GM13976 (cell line): Measurements from ENCODE around the gene GARRE1.
A peak's percentile ranks its signal among the peaks of the same experiment; 100 is the strongest.

Experiments used
- DNase-seq: peaks from one replicate; pipeline ENCODE4 v3.0.0; 2012; ENCODE audit warnings: low spot score
- CTCF ChIP-seq: IDR thresholded peaks from 2 replicates; pipeline ENCODE4 v1.5.1; 2012; ENCODE audit warnings: borderline replicate concordance, mild to moderate bottlenecking; ENCODE audit not compliant: insufficient read depth; ENCODE audit errors: extremely low read depth, missing control alignments, control extremely low read depth
- in situ Hi-C: fragments of 300-500 bp; cut with MboI; formaldehyde crosslinking; loops from one replicate; pipeline ENCODE4 v1.12.0; 2022; ENCODE audit warnings: low sequenced_read_pairs, mixed read lengths, inconsistent platforms; ENCODE audit not compliant: unreplicated experiment

Gene GARRE1

GRCh38 chr19:34254698-34255432 lies 511 bp downstream of the GARRE1 start:
- peak; percentile 79 for DNase-seq
- in situ Hi-C loops, result no loop called here
- no peak for TF ChIP-seq CTCF

- TF ChIP-seq CTCF, result no peak
- no peak for DNase-seq
- in situ Hi-C loops, result no loop called here
Observed at GRCh38 chr19:34255546-34255945, 1.2 kb downstream of the GARRE1 start.

GRCh38 chr19:34256835-34257558 lies 2.6 kb downstream of the GARRE1 start:
- no peak for TF ChIP-seq CTCF
- in situ Hi-C loops, result no loop called here
- DNase-seq, result no peak

GRCh38 chr19:34257559-34257924 lies 3.2 kb downstream of the GARRE1 start:
- in situ Hi-C loops, result no loop called here
- DNase-seq, result no peak
- TF ChIP-seq CTCF, result no peak

GRCh38 chr19:34259367-34260095 lies 5.2 kb downstream of the GARRE1 start:
- DNase-seq, result no peak
- TF ChIP-seq CTCF, result no peak
- in situ Hi-C loops, result no loop called here

GRCh38 chr19:34260771-34261173 lies 6.4 kb downstream of the GARRE1 start:
- in situ Hi-C loops, result no loop called here
- DNase-seq, result no peak
- no peak for TF ChIP-seq CTCF
